HG02840 (cell line): ENCODE measurements around the gene STARD3.

Experiments used
- ATAC-seq: cut with Tn5 transposase; IDR thresholded peaks from one replicate; pipeline ENCODE4 v1.9.1; 2021; ENCODE audit warnings: mild to moderate bottlenecking, moderate library complexity, moderate number of reproducible peaks; ENCODE audit not compliant: unreplicated experiment, low FRiP score

The STARD3 gene

DNA sequence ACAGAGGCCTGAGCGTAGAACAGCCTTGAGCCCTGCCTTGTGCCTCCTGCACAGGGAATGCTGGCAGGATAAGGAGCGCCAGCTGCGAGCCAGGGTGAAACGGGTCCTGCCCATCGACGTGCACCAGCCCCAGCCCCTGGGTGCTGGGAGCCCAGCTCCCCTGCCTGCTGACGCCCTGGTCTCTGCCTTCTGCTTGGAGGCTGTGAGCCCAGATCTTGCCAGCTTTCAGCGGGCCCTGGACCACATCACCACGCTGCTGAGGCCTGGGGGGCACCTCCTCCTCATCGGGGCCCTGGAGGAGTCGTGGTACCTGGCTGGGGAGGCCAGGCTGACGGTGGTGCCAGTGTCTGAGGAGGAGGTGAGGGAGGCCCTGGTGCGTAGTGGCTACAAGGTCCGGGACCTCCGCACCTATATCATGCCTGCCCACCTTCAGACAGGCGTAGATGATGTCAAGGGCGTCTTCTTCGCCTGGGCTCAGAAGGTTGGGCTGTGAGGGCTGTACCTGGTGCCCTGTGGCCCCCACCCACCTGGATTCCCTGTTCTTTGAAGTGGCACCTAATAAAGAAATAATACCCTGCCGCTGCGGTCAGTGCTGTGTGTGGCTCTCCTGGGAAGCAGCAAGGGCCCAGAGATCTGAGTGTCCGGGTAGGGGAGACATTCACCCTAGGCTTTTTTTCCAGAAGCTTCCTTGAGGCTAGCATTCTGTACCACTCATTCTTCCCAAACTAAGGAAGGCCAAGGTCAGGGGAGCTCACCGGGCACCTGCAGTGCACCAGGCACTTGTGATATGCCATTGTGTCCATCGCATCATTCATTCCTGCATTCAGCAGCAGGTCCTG lies 33.2 kb downstream of the STARD3 start:
- no peak for ATAC-seq

DNA sequence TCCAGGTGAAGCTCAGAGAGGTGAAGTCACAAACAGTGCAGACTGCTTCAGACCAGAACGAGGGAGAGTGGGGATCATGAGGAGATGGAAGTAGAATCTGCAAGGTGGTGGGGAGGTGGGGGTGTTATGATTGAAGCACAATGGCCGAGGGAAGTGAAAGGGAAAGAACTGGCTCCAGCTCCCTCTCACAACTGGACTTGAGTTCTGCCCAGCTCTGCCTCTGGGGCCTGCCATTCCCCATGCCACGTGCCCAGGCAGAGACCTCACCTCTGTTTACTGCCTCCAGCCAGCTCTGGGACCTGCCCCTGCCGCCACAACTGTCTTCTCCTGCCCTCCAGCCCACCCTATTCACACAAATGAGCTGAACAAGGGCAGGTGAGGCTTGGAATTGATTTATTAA lies 33.8 kb downstream of the STARD3 start:
- ATAC-seq, result no peak

DNA sequence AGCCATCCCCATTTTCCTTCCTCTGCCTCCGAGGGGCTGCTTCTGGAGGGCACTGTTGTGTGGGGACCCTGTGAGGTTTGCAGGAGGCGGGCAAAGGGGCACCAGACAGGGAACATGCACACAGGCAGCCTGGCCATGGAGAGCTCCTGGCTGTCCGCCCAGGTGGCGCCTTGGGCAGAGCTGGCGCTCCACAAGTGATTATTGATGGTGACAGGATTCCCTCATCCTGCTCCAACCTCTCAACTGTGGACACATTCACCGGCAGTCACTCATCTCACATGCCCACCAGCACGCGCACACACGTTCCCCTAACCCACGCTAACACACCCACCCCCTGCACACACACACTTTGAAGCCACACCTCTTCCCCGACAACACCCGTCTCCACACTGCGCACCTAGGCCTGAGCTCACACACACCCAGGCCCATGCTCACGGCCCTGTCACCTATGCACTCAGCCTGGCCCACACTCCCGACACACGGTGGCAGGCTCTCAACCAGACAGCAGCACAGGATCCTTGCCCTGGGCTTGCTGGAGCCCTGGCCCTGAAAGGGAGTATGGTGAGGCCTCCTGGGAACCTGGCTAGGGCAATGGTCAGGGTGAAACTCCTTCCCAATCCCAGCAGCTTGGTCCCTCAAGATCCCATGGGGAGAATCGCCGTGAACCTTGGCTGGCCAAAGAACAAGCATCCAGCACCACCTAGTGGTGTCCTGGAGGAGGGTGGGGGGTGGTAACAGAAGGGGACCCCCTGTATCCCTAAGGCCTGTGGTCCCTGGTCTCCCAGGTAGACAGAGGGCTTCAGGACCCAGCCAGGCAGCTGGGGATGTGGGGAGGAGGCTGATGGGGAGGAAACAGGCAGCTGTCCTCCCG lies 34.9 kb downstream of the STARD3 start:
- ATAC-seq, result no peak

DNA sequence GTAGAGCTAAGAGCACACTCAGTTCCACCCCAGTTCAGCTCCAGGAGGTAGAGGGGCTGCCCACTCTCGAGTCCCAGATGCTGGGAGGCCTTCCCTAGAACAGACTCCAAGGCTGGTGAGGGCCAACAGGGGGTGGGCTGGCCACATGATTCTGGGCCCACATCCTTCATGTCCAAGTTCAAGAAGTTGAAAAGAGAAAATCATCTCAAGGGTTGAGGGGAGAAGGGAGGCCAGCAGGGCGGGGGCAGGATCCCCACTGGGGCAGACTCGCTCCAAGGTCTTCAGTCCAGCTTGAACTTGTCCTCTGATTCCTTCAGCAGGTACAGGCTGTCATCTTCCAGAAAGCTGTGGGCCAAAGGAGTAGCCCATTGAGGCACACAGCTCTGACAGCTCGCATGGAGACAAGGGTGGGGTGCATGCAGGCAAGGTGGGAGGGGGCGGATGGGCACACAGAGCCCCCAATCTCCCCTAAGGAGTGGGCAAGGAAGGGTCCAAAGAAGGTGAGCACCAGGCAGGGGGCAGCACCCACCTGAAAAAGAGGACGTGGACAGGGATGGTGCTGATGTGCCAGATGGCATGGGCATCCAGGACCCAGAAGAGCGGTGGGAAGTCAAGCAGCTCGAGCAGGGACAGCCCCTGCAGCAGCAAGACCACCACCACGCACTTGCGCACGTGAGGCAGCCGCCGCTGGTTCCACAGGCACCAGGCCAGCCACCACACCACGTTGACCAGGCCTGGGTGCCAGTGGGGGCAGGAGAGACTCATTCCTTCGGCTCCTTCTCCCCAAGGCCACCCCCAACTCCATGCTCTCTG lies 35.8 kb downstream of the STARD3 start:
- ATAC-seq, result no peak

DNA sequence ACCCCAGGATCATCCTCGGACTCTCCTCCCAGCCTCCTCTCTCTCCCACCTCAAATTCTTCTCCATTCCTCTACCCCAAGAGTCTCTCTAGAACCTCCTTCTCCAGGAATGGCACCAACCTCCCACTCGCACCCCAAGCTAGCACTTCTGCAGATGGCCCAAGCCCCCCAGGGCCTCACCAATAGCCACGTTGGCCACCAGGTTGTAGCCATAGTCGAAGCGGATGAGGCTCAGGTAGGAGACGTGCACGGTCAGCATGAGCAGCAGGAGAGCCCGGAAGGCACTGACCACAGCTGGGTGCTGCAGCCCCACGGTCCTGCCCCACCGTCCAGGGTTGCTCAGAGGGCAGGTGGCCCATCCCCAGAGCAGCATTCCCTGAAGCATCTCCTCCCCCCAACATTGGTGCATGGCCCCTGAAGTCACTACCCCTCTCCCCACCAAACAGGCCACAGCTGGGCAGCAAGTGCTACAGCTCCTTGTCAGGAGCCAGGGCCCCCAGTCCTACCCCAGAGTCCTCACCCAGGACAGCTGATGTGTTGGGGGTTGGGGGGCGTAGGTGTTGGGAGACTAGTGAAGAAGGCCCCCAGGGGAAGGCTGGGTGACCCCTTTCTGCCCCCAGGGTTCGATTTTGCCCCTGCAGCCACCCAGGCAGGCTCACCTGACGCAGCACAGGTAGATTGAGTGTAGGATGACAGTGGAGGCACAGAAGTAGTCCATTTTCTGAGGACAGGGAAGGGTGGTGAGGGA lies 36.6 kb downstream of the STARD3 start:
- no peak for ATAC-seq

DNA sequence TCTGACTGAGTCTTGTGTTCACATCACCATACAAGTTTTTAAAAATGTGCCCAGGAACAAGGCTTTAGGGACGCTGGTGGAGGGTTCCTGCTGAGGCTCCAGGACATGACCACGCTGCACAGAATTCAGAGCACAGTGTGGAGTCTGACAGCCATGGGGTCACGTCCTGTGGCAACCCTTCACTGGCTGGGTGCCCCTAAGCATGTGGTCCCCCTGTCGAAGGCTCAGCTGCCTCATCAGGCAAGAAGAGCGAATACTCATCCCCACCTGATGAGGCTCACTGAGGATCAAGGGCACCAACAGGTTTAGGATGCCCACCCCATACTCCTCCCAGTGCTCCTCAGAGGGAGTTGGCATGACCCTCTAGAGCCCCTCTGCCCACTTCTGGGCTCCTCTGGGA lies 37.2 kb downstream of the STARD3 start:
- ATAC-seq, result no peak

DNA sequence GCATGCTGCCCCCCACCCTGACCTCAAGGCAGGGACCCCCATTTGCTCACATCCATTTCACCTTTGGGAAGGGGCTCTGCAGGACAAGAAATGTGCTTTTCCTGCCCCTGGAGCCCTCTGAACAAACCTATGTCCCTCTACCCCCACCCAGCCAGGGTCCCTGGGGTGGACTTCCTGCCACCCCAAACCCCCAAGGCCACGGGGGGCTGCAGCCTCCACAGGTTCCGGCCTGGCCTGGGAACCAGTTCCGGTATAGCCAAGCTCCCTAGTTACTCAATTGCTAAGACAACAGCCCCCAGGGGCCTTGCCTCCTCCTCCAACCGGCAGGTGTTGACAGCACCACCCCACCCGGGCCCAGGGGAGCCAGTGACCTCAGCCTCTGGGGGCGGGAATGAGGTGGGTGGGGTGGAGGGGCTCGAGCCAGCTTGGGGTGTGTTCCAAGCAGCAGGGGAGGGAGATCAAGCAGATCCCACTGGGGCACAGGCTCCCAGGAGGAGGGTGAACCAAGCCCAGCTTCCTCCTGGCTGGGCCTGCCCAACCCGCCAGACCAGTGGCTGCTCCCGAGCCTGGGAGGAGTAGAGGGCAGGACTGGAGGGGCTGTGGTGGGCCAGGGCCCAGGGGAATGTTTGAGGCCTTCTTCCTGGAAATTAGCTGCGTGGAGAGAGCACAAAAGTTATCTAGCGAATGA lies 37.9 kb downstream of the STARD3 start:
- no peak for ATAC-seq

DNA sequence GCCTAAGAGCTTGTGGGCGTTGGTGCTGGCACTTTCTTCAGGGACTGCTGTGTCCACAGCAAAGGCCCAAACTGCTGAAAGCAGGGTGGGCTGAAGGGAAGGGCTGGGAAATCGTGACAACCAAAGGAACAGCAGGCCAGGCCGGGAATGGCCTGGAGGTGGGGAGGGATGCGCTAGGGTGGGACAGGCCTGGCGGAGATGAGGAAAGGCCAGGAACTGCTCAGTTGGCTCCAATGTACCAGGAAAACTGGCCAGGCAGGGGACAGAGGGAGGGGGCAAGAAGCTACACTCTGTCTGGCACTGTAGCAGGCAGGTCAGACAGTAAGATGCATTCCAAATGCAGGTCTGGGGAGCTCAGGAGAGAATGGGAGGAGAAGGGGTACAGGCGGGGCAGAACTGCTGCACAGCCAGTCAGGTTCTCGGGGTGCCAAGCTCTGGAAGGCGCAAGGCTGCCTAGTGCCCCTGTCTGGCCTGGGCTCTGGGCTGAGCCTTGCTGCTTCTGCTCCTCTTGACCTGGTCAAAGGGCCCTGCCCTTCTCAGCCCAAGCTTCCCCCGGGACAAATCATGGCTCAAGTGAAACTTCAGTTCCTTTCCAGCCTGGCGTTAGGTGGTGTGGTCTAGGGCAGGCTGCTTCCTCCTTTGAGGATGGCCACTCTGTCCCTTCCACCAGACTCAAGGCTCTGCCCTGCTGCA lies 38.6 kb downstream of the STARD3 start:
- no peak for ATAC-seq

DNA sequence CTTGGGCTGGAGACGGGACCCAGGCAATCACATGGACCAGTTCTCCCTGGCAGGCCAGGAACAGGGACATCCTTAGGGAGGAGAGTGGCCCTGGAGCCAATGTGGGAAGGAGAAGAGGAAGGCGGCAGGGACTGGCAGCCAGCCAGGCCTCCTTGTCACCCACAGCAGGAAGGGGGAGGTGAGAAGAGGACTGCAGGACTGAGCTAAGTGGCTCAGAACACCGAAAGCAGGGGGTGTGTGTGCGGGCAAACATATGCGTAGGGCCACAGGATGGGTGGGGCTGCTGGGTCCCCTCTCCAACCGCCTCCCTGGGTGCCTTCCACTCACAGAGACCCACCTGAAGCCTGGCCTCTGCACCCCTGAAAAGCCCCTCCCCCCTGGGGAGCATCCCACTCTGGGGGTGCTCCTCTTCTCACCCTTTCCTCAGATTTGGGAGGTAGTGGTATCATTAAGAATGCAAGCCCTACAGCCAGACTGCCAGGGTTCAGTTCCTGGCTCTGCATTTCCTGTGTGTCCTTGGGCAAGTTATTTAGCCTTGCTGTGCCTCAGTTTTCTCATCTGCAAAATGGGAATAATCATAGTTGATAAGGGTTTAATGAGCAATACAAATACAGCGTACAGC lies 39.4 kb downstream of the STARD3 start:
- ATAC-seq, result no peak

DNA sequence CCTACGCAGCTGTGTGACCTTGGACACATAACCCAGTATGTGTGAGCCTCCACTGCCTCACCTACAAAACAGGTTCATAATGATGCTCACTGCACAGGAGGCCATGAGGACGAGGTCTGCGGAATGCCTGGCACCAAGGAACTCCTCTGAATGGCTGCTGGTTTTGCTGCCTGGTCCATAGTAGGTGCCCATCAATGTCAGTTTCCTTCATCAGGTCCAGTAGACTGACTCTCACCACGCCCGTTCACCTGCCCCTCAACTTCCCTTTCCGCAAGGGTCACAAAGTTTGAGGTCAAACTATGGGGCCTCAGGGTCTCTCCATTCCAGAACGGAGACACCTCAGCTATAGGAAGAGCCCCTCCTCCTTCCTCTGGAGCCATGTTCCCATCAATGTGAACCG lies 40.1 kb downstream of the STARD3 start:
- ATAC-seq, result no peak

DNA sequence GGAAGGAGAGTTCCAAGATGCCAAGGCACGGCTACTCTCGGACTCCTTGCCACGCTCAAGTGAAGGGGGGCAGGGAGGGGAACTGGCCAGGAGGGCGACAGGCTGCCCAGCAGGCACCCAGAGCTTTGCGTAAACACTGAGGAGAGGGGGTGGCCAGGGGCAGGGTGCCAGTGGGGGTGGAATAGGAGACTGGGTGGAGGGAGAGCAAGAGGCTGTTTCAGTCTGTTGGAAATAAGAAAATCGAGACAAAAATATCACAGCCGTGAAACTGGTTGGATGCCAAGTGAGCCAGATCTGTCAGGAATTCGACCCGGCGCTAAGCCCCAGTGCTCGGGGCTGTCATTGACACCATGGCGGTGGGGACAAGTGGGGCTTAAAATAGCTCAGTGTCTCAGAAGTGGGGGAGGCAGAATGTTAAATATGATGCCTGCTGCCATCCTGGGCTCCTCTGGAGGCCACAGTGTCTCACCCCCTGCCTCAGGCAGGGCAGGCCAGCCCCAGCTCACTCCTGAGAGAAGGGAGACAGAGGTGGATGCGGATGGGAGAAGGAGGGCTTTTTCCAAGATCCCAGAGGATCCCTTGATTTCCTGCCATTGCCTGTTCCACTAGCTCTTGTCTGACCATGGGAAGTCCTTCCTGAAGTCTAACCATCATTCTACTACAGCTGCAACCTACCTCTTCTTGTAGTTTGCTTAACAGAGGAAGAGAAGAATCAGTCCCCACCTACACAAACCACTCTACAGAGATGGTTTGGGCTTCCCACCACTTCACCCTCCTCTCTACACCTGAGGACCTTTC lies 40.8 kb downstream of the STARD3 start:
- no peak for ATAC-seq

DNA sequence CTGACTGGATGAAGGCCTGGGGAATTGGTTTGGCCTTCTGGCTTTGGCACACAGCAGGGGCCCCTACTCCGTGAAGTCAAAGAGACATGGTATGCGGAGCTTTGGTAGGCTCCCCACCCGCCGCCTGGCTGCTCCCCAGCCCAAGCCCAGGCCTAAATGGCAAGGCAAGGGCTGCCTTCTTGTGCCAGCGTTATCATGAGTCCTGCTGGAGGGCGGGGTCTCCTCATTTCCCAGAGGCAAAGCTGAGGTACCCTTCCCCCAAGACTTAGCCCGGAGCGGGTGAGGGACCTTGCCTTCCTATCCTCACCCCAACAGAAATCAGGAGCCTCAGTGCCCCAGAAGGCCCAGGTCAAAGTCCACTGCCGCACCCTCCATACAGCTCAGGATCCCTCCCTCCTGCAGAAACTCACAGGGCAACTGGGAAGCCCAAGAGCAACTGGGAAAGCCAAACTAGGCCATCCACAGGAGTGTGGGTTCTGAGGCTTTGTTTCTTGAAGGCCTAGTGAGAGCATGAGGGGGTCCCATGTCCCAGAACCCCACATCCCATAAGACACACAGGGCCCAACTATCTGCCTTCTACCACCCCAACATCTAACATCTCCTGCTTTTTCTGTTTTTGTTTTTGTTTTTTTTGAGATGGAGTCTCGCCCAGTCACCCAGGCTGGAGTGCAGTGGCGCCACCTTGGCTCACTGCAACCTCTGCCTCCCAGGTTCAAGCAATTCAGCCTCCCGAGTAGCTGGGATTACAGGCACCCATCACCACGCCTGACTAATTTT lies 41.6 kb downstream of the STARD3 start:
- ATAC-seq, result no peak

DNA sequence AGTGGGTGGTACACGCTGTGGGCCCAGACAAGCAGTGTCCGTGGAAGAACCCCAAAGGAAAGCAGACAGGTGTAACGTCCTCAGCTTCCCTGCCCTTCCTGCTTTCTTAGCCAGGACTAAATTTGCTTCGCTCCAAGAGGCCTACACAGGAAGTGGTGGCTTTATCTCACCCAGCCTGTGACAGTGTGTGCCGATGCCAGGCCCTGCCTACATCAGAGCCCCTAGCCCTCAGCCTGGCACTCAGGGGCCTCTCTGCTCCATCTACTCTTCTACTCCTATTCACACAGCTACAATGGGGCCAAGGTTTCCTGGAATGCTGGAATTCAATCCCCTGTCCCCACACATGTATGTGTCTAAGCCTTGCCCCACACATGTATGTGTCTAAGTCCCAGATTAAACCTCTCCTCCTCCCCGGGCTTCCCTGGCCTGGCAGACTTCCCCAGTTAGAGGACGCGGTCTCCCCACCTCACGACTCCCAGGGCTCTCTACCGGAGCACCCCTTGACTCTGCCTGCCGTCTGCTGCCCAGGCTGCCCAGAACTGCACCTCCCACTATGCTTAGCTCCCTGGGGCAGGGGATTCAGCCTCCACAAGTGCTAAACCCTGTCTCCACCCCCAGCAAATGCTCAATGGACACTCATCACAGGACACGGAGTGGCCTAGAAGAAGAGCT lies 42.7 kb downstream of the STARD3 start:
- no peak for ATAC-seq

DNA sequence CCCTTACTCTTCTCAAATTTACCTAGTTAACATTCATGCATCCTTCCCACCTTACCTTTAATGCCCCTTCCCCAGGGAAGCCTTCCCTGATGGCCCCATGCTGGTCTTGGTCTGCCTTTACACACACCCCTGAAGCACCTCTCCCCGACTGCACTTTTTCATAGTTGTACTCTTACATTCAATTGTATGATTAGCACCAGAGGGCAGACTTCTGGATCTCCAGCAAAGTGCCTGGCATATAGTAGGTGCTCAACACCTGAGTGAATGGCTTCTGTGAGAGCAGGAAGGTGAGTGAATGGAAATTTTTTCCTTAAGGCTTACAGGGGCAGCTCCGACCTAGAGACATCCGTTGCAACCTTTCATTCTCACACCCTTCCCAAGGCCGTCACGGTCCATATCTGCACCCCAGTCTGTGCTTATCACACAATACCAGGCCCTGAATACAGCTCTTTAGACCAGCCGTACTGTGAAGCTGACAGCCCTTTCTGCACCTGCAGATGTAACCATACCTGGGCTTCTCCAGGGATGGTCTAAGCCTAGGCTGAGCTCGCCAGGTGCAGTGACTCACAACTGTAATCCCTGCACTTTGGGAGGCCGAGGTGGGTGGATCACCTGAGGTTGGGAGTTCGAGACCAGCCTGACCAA lies 46.5 kb downstream of the STARD3 start:
- ATAC-seq, result no peak

DNA sequence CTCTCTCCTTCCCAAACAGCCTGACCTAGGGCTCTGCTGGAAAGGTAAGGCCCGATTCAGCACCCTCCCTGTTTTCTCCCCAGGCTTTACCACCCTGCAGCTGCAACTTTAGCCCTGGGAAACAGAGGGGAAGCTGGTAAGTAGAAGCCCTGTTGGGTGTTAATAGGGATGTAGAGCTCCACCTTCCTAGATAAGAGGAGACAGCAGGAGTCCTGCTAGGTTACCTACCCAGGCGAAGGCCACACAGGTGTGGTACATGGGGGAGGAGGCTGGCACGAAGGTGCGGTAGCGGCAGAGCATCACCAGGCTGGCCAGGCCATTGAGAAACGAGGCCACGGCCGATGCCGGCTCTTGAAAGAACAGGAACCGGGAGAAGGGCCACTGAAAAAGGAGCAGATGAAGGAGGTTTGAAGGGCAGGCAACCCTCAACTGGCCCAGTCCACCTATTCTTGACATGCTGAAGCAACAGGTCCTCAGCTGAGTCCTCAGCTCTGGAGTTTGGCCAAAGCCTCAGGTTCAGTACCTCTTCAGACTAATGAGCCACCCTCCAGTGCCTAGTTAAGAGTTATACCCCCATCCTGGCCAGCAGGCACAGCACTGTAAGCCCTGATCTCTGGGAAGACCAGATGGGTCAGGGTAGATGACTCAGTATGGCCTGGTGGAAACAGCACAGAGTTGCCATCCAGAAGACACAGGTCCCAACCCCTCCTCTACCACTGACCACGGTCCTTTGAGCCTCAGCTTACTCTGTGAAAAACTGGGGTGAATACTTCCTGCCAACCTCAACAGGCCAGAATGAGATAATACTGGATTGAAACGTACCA lies 47.6 kb downstream of the STARD3 start:
- no peak for ATAC-seq
